WERI-Rb-1 (cell line): ENCODE data around the gene PAK5.

Experiments used
- DNase-seq: peaks from one replicate; pipeline ENCODE4 v3.0.0-alpha.2; 2020
- H3K27ac ChIP-seq: fragments of 250-450 bp; sonication (Bioruptor Pico); 2 replicates; pipeline ENCODE4 v1.5.1; 2020; ENCODE audit warnings: mild to moderate bottlenecking, moderate library complexity
- H3K27me3 ChIP-seq: fragments of 250-450 bp; sonication (Bioruptor Pico); 2 replicates; pipeline ENCODE4 v1.5.1; 2021; ENCODE audit warnings: mild to moderate bottlenecking, low read depth, moderate library complexity; ENCODE audit not compliant: insufficient read depth, severe bottlenecking
- H3K36me3 ChIP-seq: fragments of 250-450 bp; sonication (Bioruptor Pico); 2 replicates; pipeline ENCODE4 v1.5.1; 2020; ENCODE audit warnings: mild to moderate bottlenecking, moderate library complexity
- H3K4me3 ChIP-seq: 2 replicates; pipeline ENCODE4 v1.5.1; 2011; ENCODE audit warnings: low read depth, mild to moderate bottlenecking, control low read depth, low read length
- H3K9me3 ChIP-seq: fragments of 250-450 bp; sonication (Bioruptor Pico); 2 replicates; pipeline ENCODE4 v1.5.1; 2021; ENCODE audit warnings: mild to moderate bottlenecking, moderate library complexity; ENCODE audit not compliant: severe bottlenecking
- CTCF ChIP-seq: IDR thresholded peaks from 2 replicates; pipeline ENCODE4 v1.5.1; 2011; ENCODE audit warnings: low read depth, mild to moderate bottlenecking, control low read depth, inconsistent platforms, low read length

Gene PAK5

GRCh38 chr20:9506964-9507369, 331.9 kb downstream of the PAK5 start:
- H3K36me3 ChIP-seq, result no peaks in the 10 kb centered on the region
- no peak for TF ChIP-seq CTCF
- H3K9me3 ChIP-seq, result peaks cover 2% of the 10 kb centered on the region
- H3K27ac ChIP-seq, result no peak overlapping the region
- no peak overlapping the region for H3K4me3 ChIP-seq
- no peak for DNase-seq
- H3K27me3 ChIP-seq, result no peaks in the 10 kb centered on the region

GRCh38 chr20:9506280-9506821, 332.5 kb downstream of the PAK5 start:
- TF ChIP-seq CTCF, result no peak
- H3K36me3 ChIP-seq, result no peaks in the 10 kb centered on the region
- no peaks in the 10 kb centered on the region for H3K27me3 ChIP-seq
- peaks cover 2% of the 10 kb centered on the region for H3K9me3 ChIP-seq
- no peak overlapping the region for H3K4me3 ChIP-seq
- DNase-seq, result no peak
- H3K27ac ChIP-seq, result no peak overlapping the region

- no peak overlapping the region for H3K4me3 ChIP-seq
- H3K36me3 ChIP-seq, result no peaks in the 10 kb centered on the region
- H3K27ac ChIP-seq, result no peak overlapping the region
- no peak for DNase-seq
- peak; percentile 29; the same call in 1 of the 2 replicates for TF ChIP-seq CTCF
- peaks cover 1% of the 10 kb centered on the region for H3K9me3 ChIP-seq
- no peaks in the 10 kb centered on the region for H3K27me3 ChIP-seq
Observed at GRCh38 chr20:9503526-9504245, 335.2 kb downstream of the PAK5 start.

GRCh38 chr20:9501473-9501872, 337.4 kb downstream of the PAK5 start:
- TF ChIP-seq CTCF, result no peak
- no peak overlapping the region for H3K27ac ChIP-seq
- H3K36me3 ChIP-seq, result no peaks in the 10 kb centered on the region
- no peak overlapping the region for H3K4me3 ChIP-seq
- no peaks in the 10 kb centered on the region for H3K9me3 ChIP-seq
- no peak for DNase-seq
- H3K27me3 ChIP-seq, result no peaks in the 10 kb centered on the region

GRCh38 chr20:9500121-9500520, 338.8 kb downstream of the PAK5 start:
- H3K36me3 ChIP-seq, result no peaks in the 10 kb centered on the region
- H3K27me3 ChIP-seq, result no peaks in the 10 kb centered on the region
- no peak for DNase-seq
- H3K4me3 ChIP-seq, result no peak overlapping the region
- H3K9me3 ChIP-seq, result no peaks in the 10 kb centered on the region
- no peak for TF ChIP-seq CTCF
- H3K27ac ChIP-seq, result no peak overlapping the region
